Fibroblast of lung (primary cell): Measurements from ENCODE around the gene PROK1.

Experiments used
- CTCF ChIP-seq, 2 donors: IDR thresholded peaks in 1 of 2; conservative IDR thresholded peaks in 1 of 2; 1 replicate in 1 of 2; 2 replicates in 1 of 2; pipeline ENCODE4 v1.5.1; 2011 to 2012; ENCODE audit warnings: low read length in 2 of 2, control low read depth in 1 of 2, inconsistent platforms in 1 of 2, low read depth in 1 of 2, mild to moderate bottlenecking in 1 of 2
- EZH2 ChIP-seq: IDR thresholded peaks from 2 replicates; pipeline ENCODE4 v1.5.1; 2012; ENCODE audit warnings: low read length, control low read depth, mild to moderate bottlenecking; ENCODE audit errors: missing control alignments

GRCh38 chr1:110506541-110506940 lies 55.6 kb downstream of the PROK1 start:
- no peak for TF ChIP-seq EZH2
- TF ChIP-seq CTCF (conservative IDR thresholded peaks at IDR 0.05 in 1 of 2, IDR thresholded peaks at IDR 0.05 in 1 of 2; ENCODE audit: low read depth in 1 of 2, low read length in 2 of 2): no peak
